Right forelimb (tissue), 1 donor: Measurements from ENCODE around the gene MYO10.
"Not testable (repeated sequence)": the region's sequence is repeated elsewhere in the genome, so short reads cannot be mapped to it uniquely, and the experiment has no call there.

Experiments
- DNase-seq: peaks from one replicate; pipeline ENCODE4 v3.0.0-alpha.2; 2018

Gene MYO10

GRCh38 chr5:16936150-16936988 lies at the start of gene MYO10:
Gene MYO10, minus strand, starts transcription at chr5:16936288. Its CDS starts 480 bp downstream, at chr5:16935808.
- DNase-seq = peak; percentile 92

DNA sequence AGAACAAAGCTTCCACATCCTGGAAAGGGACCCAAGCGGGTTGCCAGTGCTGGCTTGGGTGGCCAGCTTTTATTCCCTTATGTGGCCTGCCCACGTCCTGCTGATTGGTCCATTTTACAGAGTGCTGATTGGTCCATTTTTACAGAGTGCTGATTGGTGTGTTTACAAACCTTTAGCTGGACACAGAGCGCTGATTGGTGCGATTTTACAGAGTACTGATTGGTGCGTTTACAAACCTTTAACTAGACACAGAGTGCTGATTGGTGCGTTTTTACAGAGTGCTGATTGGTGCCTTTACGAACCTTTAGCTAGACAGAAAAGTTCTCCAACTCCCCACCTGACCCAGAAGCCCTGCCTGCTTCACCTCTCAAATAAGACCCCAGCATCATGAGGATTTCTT lies 49.2 kb upstream of the MYO10 start:
- not testable (repeated sequence) for DNase-seq

GRCh38 chr5:16983972-16984371 lies 47.9 kb upstream of the MYO10 start:
- no peak for DNase-seq

DNA sequence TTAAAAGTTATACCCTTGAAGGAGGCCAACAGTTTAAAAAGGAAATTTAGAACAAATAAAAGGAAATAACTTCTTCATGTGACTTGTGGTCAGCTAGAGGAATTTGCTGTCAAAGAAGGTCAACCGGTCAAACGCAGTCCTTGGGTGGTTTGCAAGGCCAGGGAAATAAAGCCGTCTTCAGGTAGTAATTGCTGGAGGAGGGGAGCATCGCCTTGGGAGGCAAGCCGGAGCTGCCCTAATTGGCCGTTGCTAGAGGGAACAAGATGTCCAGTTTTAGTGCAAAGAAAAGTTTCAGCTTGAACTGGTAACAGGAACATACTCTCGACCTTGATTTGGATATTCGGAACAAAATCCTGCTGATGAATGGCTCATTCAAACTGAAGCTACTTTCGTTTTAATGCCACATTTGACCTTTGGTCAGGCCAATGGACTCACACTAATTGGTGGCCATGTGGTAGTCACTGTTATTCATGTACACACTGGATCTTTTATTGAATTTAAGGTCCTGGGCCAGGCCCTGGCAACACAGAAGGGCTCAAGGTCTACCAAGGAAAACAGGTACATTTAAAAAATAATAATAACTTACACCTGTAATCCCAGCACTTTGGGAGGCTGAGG lies 47.0 kb upstream of the MYO10 start:
- DNase-seq = no peak

GRCh38 chr5:16981700-16982099 lies 45.6 kb upstream of the MYO10 start:
- no peak for DNase-seq

GRCh38 chr5:16980983-16981382 lies 44.9 kb upstream of the MYO10 start:
- no peak for DNase-seq

DNA sequence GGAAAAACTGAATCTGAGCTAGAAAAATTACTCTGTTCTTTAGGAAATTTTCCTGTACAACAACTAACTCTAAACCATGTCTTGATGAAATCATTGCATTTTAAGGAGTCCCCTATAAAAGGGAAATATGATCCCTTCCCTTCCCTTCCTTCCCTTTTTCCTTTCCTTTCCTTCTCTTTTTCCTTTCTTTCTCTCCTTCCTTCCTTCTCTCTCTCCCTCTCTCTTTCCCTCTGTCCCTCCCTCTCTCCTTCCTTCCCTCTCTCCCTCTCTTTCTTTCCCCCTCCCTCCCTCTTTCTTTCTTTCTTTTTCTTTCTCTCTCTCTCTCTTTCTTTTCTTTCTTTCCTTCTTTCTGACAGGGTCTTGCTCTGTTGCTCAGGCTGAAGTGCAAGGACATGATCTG lies 42.2 kb upstream of the MYO10 start:
- DNase-seq = no peak

DNA sequence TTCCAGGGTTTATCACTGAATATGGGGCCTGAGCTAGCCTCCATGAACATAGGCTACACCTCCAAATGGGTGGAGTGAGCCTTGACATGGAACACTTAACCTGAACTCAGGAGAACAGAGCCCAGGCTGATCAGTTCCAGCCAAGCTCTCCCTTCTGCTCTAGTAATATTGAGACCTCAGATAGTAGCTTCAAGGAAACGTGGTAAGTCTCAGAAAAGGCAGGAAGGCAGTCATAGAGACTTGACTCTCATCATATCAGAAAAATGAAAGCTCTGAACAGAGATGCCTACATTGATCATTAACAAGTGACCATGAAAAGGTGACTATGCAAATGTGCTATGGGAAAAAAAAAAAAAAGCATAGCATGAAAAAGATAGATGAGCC lies 40.5 kb upstream of the MYO10 start:
- no peak for DNase-seq

DNA sequence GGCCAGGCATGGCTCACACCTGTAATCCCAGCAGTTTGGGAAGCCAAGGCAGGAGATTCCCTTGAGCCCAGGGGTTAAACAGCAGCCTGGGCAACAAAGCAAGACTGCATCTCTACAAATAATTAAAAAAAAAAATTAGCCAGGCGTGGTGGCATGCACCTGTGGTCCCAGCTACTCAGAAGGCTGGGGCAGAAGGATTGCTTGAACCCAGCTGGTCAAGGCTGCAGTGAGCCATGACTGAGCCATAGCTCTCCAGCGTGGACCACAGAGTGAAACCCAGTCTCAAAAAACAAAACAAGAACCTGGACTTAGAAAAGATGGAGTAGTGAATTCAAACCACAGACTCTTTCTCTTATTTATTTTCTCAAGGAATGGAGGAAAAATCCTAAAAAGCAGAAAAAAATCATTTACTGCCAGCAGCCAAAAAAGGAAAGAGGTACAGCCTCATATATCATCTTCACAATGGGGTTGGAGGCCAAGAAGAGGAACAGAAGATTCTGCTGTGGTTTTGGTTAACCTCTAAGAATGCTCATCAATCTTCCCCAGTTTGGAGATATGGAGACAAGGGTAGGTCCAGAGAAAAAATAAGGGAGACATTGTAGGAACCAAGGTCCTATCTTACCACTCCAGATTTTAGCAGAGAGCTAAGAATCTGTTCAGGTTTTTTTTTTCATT lies 40.0 kb upstream of the MYO10 start:
- no peak for DNase-seq

- DNase-seq = no peak
These were observed 38.9 kb upstream of the MYO10 start for GRCh38 chr5:16974981-16975380.

DNA sequence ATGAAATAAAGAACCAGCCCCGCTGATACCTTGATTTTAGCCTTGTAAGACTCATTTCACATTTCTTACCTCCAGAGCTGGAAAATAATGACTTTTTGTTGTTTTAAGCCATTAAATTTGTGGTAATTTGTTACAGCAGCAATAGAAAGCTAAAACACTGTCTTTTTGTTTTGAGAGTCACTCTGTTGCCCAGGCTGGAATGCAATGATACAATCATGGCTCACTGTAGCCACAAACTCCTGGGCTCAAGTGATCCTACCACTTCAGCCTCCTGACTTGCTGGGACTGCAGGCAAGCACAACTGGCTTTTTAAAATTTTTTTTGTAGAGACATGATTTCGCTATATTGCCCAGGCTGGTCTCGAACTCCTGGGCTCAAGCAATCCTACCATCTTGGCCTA lies 34.7 kb upstream of the MYO10 start:
- DNase-seq = no peak

- DNase-seq = no peak
These were observed 34.2 kb upstream of the MYO10 start for GRCh38 chr5:16970260-16970659.

GRCh38 chr5:16965581-16965980 lies 29.5 kb upstream of the MYO10 start:
- no peak for DNase-seq

GRCh38 chr5:16963821-16964220 lies 27.7 kb upstream of the MYO10 start:
- DNase-seq = no peak

- DNase-seq = no peak
These were observed 25.0 kb upstream of the MYO10 start for GRCh38 chr5:16961131-16961530.

- no peak for DNase-seq
These were observed 21.5 kb upstream of the MYO10 start for GRCh38 chr5:16957304-16958196.

DNA sequence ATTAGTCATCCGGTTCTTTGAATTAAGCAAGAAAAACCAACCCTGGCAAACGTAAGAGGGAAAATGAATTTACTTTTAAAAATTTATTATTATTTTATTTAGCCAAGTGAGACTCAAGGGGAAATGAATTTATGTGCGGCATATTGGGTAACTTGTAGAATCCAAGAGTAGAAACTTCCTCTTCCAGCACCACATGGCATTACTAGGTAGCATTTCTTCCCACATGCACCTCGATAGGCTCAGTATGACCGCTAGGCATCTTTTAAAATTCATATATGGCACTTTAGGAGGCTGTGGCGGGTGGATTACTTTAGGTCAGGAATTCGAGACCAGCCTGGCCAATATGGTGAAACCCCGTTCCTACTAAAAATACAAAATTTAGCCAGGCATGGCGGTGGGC lies 17.6 kb upstream of the MYO10 start:
- no peak for DNase-seq

DNA sequence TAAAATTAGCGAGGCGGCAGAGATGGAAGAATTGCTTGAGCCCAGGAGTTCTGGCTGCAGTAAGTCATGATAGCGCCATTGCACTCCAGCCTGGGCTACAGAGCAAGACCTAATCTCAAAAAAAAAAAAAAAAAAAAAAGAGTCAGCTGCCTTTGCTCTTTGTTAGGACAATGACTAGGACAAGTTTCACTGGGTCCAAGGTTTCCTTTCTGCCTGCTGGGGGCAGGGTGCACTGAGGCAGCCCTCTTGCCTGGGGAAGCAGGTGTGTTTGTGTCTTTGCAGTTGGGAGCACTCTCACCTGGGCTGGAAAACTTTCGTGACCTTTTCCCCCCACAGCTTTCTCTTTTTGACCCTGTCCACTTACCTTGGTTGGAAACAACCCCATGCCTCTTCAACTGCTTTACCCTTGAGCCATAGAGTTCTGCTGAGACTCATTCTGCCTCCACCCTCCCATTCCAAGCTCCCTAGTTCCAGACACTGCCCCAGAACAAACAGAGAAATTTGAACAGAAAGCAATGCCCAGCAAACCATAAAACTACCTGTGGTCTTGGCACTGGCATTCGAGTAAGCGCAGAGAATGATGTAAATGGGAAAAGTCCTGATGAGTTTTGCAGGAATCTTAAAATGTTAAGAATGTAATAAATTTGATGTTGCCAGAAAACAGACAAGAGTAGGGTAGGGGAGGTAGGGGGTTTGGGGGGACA lies 17.0 kb upstream of the MYO10 start:
- DNase-seq = no peak

DNA sequence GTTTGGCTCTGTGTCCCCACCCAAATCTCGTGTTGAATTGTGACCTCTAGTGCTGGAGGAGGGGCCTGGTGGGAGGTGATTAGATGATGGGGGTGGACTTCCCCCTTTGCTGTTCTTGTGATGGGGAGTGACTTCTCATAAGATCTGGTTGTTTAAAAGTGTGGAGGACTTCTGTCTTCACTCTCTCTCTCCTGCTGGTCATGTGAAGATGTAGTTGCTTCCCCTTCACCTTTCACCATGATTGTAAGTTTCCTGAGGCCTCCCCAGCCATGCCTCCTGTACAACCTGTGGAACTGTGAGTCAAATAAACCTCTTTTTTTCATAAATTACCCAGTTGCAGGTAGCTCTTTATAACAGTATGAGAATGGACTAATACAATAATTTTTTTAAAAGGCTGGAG lies 10.6 kb upstream of the MYO10 start:
- DNase-seq = no peak

DNA sequence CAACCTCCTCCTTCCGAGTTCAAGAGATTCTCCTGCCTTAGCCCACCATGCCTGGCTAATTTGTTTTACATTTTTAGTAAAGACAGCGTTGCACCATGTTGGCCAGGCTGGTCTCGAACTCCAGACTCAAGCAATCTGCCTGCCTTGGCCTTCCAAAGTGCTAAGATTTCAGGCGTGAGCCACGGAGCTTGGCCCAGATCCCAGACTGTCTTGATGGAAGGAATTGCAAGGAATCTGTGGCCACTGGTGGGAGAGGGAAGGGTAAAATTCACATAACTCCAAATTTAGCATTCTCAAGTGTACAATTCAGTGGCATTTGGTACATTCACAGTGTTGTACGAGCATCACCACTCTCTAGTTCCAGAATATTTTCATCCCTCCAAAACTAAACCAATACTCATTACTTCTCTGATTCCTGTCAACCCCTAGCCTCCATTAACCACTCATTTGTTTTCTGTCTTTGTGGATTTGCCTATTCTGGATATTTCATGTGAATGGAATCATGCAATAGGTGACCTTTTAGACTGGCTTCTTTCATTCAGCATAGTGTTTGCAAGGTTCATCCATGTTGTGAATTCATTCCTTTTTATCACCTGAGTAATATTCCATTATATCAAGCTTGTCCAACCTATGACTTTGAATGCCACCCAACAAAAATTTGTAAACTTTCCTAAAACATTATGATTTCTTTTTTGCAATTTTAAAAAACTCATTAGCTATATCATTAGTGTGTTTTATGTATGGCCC lies 8.9 kb upstream of the MYO10 start:
- DNase-seq = no peak

DNA sequence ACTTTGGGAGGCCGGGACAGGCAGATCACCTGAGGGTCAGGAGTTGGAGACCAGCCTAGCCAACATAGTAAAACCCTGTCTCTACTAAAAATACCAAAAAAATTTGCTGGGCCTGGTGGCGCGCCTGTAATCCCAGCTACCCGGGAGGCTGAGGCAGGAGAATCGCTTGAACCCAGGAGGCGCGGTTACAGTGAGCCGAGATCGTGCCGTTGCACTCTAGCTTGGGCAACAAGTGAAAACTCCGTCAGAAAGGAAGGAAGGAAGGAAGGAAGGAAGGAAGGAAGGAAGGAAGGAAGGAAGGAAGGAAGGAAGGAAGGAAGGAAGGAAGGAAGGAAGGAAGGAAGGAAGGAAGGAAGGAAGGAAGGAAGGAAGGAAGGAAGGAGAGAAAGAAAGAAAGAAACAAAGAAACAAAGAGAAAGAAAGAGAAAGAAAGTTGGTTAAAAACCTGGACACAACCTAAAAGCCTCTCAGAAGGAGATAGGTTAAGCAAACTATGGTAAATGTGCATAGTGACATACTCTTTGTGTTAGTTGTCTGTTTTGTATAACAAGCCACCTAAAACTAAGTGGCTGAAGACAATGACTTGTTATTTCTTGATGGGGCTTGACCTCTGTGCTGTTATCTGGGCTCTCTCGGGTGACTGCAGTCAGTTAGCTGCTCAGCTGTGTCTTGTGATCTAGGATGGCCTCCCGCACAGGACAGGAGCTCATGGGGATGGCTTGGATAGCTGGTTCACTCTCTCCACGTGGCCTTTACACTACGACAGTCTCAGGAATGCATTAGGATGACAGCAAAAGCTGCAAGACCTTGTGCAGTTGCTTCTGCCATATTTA lies 8.0 kb upstream of the MYO10 start:
- no peak for DNase-seq
